ENCODE data around the gene SPOUT1. TPM values are rescaled to one million over a fixed set of nuclear protein-coding genes. Genes with fewer than 3 reads are reported as not detected.

Gene SPOUT1
- total and polyA plus RNA-seq, 10 of the 15 experiments (the other 5 are each of a cell fraction or from before 2014, with no cell fraction given), result 5.7 to 95.0 (median 40.6) TPM

DNA sequence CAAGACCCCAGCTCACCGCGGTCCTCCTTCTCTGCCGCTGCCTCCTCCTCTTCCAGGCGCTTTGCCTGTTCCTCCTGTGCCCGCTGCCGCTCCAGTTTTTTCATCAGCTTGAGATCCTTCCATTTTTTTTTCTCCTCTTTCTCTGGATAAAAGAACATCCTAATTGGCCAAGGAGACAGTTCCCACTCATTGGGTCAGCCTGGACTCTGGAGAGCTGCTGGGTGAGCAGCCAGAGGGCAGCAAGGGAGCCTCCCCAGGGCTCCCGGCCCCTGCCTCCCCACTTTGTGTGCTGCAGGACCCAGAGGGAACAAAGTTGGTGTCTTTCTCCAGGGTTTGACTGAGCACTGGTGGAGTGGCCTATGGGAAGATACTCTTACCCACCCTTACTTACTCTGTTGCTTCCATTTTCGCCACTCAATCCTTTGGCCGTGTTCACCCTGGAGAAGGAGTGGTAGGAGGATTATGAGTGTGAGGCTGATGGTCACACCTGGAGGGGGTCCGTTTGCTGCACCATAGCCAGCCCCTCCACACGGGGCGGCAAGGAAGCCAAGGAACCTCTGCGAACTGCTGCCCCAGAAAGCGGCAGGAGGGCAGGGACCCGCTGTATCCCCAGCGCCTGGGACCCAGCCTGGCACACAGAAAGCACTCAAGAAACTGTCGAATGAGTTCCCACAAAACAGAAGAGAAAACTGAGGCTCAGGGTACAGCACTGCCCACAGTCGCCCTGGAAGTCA lies 708 bp downstream of the SPOUT1 start:
- peak; percentile 20 for ATAC-seq
- intact Hi-C loops (cut with micrococcal nuclease; ENCODE audit: unreplicated experiment), result no loop called here
- Histone ChIP-seq H3K4me1 (ENCODE audit: control insufficient read depth, insufficient read depth, low read length) (peaks cover 7% of the 10 kb centered on the region; the same call in 1 of the 2 replicates), H3K79me2 (ENCODE audit: control insufficient read depth, insufficient read depth, low read length) (peaks cover 14% of the 10 kb centered on the region), H4K20me1 (ENCODE audit: control insufficient read depth, insufficient read depth) (no peaks in the 10 kb centered on the region), H3K4me3 (peak overlapping the region; percentile 92), H2AFZ (ENCODE audit: control insufficient read depth, low read depth, low read length) (peak overlapping the region; percentile 85), H3K27ac (ENCODE audit: control insufficient read depth, insufficient read depth) (peak overlapping the region; percentile 72), H3K9me3 (replicated peaks; ENCODE audit: control insufficient read depth, insufficient read depth, low read length) (no peaks in the 10 kb centered on the region), H3K9ac (ENCODE audit: control insufficient read depth, insufficient read depth, low read length) (peak overlapping the region; percentile 89), H3K36me3 (ENCODE audit: control insufficient read depth in 2 of 2, insufficient read depth in 2 of 2, low read length in 1 of 2) (peaks cover 12 to 19% of the 10 kb centered on the region in 2 experiments), H3K4me2 (ENCODE audit: control insufficient read depth, insufficient read depth) (peak overlapping the region; percentile 80), H3K27me3 (replicated peaks in 1 of 2; ENCODE audit: control insufficient read depth in 2 of 2, insufficient read depth in 2 of 2, low read length in 1 of 2) (no peaks in the 10 kb centered on the region)
- DNase-seq (ENCODE audit: low read depth, low spot score), result no peak
- no peak for TF ChIP-seq SUZ12 (IDR thresholded peaks at IDR 0.05; ENCODE audit: unreplicated experiment)
- TF ChIP-seq, protein P1, sequence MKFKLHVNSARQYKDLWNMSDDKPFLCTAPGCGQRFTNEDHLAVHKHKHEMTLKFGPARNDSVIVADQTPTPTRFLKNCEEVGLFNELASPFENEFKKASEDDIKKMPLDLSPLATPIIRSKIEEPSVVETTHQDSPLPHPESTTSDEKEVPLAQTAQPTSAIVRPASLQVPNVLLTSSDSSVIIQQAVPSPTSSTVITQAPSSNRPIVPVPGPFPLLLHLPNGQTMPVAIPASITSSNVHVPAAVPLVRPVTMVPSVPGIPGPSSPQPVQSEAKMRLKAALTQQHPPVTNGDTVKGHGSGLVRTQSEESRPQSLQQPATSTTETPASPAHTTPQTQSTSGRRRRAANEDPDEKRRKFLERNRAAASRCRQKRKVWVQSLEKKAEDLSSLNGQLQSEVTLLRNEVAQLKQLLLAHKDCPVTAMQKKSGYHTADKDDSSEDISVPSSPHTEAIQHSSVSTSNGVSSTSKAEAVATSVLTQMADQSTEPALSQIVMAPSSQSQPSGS (IDR thresholded peaks at IDR 0.05; ENCODE audit: low read length), result no peak
- TF ChIP-seq, protein P2, sequence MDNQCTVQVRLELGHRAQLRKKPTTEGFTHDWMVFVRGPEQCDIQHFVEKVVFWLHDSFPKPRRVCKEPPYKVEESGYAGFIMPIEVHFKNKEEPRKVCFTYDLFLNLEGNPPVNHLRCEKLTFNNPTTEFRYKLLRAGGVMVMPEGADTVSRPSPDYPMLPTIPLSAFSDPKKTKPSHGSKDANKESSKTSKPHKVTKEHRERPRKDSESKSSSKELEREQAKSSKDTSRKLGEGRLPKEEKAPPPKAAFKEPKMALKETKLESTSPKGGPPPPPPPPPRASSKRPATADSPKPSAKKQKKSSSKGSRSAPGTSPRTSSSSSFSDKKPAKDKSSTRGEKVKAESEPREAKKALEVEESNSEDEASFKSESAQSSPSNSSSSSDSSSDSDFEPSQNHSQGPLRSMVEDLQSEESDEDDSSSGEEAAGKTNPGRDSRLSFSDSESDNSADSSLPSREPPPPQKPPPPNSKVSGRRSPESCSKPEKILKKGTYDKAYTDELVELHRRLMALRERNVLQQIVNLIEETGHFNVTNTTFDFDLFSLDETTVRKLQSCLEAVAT (IDR thresholded peaks at IDR 0.05), result no peak
- TF ChIP-seq, protein P3, sequence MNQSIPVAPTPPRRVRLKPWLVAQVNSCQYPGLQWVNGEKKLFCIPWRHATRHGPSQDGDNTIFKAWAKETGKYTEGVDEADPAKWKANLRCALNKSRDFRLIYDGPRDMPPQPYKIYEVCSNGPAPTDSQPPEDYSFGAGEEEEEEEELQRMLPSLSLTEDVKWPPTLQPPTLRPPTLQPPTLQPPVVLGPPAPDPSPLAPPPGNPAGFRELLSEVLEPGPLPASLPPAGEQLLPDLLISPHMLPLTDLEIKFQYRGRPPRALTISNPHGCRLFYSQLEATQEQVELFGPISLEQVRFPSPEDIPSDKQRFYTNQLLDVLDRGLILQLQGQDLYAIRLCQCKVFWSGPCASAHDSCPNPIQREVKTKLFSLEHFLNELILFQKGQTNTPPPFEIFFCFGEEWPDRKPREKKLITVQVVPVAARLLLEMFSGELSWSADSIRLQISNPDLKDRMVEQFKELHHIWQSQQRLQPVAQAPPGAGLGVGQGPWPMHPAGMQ (IDR thresholded peaks at IDR 0.05; ENCODE audit: borderline replicate concordance), result no peak
- no peak for FAIRE-seq
- BruUV-seq (replicated peaks), result TSS peak; percentile 59
- WGBS (ENCODE audit: insufficient coverage, insufficient replicate concordance, low lambda C conversion rate, missing lambda C conversion rate), result 32% methylated on average over 18 of the region's 18 CpGs
- ChIA-PET POLR2A (interaction anchor here (1.0 to 1.8 kb wide), 5 partner anchors 10 to 144 kb away, joined by 3 to 15 read pairs (median 4); partner anchors contain the start of gene ENDOG), RAD21 (ENCODE audit: unreplicated experiment) (interaction anchor here (1.0 to 1.4 kb wide), 4 partner anchors 11 to 199 kb away, joined by 3 to 12 read pairs (median 4); partner anchors contain the start of genes ENDOG and SH3GLB2), SMC1A (ENCODE audit: uncharacterized antibody, unreplicated experiment) (interaction anchor here (1.3 kb wide), 2 partner anchors 11 kb away, joined by 6 to 8 read pairs; partner anchors contain the start of gene ENDOG), CTCF (interaction anchor here (0.5 to 2.9 kb wide), 9 partner anchors 9 to 185 kb away, joined by 3 to 29 read pairs (median 3); partner anchors contain the start of gene ENDOG)
- in situ Hi-C loops (cut with MboI), result no loop called here

Data from GM12878 (cell line).